GM21576 (cell line): ENCODE measurements around the gene C22orf31.

Experiments
- ATAC-seq: cut with Tn5 transposase; IDR thresholded peaks from one replicate; pipeline ENCODE4 v1.9.1; 2021; ENCODE audit warnings: mild to moderate bottlenecking, moderate library complexity; ENCODE audit not compliant: unreplicated experiment

Gene C22orf31

DNA sequence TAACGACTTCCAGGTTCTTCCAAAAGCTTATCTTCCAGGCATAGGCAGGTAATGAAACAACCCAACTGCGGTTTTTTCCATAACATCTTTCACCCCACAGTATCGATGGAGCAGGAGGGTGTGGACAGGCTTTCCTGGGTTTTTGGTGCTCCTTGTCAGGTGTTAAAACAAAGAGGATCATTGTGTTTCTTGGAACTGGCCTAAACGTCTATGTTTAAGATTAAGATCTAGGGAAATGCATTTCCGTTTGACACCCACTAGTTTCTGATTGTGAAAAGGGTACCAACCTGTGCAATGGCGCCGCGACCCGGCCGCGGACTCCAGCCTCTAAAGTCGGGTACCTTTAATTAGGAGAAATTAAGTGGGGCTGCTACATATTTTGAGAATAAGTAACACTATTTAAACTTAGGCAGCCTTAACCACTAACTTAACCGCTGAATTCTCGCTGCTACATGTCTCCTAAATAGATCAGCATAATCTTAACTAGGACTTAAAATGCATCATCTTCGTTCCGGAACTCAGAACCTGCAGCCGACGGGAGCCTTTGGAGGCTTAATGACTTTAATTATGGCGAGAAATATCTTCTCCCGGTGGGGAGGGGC, 31.5 kb downstream of the C22orf31 start:
- ATAC-seq, result no peak

DNA sequence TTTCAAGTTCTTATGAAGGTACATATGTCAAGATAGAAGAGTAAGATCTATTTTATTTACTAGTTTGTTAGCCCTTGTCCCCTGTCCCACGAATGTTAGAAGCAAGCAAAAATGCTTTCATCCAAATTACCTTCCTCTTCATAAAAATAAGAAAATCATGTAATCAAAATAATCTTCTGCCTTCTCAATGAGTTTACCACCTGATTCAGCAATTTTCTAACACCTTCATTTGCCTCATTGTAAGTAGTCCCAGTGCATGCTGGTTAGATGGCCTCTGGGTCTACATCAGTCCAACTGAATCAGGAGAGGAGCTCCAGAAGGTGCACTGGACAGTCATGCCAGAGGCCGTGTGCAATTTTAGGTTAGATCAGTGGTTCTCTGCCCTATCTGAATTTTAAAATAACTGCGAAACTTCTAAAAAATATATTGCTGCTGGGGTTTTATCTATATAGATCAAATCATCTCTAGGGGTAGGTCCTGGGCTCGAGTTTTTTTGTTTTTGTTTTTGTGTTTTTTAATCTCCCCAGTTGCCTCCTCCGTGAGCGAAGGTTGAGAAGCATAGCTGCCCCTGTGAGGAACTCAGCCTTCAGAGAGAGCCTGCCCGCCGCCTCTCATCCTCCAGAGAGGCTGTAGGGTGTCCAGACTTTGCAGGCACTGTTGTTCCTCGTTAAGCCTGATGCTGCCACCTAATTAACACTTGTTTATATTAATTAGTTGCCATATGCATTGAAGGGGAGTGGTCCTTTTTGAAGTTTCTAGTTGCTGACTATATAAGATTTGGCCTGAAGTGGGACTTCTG, 32.2 kb downstream of the C22orf31 start:
- ATAC-seq, result no peak

DNA sequence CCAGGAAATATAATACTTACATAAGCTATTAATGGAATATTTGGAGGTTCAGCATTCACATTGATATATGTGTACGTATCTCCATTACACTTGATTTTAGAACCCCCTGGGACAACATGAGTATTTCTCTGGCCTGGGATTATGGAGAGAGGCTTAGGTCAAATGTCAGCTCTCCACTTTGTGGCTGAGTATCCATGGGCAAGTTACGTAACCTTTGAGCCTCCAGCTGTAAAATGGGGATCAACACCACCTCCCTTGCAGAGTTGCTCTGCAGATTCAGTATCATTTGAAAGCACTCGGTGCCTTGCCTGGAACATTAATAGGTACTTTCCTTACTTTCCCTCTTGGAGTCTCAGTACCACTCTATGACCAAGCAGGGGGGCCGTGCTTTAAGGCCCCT, 33.2 kb downstream of the C22orf31 start:
- ATAC-seq, result no peak

DNA sequence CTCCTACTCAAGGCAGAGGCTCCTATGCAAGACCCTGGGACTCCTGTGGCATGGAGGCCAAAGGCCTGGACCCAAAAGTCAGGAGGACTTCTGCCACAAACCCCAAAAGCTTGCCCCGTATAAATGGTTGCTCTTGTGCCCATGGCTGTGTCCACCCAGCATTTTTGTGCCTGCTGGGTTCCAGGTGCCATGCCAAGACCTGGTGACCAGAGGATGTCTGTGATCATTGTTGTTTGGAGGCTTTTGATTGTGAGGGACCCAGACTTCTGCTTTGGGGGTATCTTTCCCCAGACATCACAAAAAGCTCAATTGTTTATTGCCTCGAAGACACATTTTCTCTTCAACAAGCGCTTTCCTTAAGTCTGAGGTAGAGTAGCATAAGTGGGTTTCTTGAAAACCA, 35.1 kb downstream of the C22orf31 start:
- no peak for ATAC-seq

DNA sequence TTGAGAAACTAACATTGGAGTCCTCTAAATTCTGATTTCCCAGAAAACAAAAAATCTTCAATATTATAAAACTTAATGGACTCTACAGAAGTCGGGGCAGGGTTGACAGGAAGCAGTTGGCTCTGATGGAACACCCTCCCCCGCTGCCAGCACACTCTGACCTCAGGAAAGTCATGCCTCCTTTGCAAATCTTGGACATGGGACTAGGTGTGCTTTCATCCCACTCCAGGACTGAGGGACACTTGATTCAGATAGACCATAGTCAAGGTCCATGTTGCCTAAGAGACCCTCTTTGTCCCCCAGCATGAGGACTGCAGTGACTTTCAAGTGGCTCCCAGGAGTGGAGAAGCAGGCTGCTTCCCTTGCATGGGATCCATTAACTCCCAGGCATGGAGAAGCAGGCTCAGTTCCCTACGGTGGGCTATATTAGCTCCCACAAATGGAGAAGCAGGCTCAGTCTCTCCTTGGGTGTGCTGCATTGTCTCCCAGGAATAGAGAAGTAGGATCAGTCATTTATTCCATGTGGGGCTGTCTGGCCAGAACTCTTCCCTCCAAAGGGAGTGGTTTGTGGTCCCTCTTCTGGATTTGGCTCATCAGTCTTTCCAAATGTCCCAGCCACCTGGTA, 38.3 kb downstream of the C22orf31 start:
- no peak for ATAC-seq

DNA sequence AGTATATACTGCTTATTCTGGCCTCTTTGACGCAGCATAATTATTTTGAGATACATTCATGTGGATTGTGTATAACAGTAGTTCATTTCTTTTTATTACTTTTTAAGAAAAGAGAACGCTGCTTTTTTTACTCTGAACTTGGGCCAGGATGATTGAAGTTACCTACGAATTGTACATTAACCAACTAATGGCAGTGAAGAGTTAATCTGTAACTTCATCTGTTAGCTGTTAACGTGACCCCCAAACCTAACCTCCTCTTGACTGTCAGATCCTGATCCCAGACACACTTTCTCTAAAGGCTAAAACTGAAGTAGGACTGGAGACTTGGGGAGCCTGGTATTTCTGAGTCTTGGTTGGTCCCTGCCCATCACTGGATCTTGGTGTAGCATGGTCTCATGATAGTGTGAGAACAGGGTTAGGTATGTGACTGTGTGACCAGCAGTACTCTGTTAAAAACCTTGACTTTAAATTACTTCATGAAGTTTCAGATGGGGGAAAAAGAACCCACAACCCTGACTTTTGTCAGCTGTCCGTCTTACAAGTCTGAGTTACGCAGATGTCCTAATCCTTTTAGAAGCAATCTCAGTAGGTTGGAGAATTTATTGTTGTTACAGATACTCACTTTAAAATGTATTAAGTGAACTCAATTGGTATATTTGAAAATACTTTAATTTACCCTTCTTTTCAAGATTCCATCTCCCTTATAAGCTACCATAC, 39.4 kb downstream of the C22orf31 start:
- ATAC-seq, result no peak

DNA sequence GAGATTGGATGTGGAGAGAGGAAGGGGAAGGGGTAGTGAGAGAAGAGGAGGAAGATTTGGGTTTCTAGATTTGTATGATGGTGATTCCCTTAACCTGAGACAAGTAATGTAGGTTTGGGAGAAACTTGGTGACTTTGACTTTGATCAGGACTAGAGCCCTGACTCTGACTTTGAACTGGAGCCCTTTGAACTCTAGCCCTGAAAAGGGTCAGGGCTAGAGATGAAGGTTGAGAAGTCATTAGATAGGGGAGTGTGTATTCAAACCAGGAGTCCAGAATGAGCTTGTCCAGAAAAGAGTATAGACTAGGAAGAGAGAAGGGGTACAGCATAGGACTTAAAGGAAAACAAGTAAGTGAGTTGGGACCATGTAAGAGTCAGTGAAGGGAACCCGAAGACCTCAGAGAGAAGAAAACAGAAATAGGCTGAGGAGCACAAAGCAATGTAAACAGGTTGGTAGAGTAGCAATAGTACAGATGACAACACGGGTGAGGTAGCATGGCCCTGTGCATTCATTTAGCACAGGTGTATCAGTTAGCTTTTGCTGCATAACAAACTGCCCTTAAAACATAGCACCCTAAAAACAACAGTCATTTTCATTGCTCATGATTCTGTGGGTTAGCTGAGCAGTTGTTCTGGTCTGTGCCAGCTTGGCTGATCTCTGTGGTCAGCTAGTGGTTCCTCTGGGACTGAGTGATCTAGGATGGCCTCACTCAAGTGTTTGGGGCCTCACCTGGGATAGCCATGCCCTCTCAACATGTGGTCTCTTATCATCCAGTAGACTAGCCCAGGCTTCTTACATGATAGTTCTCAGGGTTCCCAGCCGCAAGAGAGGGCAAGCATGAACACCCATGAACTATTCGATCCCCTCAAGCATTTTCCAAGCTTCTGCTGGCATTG, 43.1 kb downstream of the C22orf31 start:
- no peak for ATAC-seq

DNA sequence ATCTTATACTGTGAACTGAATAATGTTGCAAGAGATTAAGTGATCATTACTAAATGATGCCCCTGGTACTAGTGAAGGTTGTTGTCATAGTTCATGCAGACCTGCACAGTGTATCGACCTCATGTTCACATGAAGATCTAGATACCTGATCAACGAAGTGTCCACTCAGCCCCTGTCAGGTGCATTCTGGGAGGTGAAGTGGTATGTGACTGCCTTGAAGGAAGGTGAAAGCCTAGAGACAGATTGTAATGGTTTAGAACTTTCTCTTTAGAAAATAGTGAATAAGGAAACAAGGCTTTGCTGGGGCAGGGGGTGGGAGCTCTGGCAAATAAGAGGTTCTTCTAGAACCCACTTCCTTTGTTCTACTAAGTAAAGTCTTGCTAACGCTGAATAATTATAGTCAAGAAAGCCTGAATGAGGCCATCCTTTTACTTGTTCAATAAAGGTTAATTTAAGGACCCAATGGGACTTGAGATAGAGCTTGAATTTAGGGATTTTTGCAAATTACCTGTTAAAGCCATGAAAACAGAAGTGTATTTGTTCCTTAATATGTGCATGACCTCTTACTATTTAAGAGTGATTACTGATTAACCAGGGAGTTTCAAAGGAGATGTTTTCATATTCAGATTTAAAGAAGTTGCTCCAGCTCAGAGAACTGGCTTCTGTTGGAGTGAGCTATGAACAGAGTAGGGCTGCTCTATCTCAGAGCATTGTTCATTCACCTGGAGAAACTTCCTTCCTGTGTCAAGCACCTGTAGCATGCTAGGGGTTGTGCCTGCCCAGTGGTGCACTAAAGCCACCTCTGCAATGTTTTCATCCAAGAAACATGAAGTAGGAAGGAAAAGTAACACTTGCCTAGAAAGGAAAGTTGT, 45.3 kb downstream of the C22orf31 start:
- no peak for ATAC-seq

DNA sequence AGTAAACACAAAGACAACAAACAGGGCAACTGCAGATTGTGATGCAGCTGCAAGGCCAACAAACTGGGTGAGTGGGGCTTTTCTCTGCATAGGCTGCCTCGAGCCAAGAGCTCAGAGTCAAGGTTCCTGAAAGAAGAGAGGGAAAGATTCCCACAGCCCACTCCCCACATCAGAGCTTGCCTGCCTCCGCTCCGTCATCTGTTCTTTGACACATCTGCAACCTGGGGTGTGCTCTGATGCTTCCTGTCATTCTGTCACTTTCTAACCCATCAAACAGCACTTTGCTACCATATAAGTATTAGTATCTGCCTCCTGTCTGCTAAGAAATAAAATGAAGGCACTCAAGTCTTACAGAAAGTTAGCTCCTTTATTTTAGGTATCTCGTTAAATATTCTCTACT, 46.9 kb downstream of the C22orf31 start:
- ATAC-seq, result no peak

DNA sequence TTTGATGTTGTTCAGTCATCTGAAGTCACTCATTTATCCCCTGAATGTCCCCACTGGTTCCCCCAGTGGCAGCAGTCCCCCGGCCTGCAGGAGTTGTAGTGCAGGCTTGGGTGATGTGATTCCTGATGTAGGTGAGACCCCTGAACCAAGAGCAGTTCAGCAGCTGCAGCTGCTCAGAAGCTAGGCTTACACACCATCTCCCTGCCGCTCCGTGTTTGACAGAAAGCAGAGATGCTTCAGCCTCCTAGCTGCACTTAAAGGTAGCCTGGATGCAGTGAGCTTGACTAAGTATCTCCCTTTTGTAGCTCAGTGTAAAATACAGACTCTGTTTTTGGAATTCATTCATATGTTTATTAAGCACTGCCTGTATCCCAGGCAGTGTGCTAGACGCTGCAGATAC, 47.3 kb downstream of the C22orf31 start:
- ATAC-seq, result no peak

DNA sequence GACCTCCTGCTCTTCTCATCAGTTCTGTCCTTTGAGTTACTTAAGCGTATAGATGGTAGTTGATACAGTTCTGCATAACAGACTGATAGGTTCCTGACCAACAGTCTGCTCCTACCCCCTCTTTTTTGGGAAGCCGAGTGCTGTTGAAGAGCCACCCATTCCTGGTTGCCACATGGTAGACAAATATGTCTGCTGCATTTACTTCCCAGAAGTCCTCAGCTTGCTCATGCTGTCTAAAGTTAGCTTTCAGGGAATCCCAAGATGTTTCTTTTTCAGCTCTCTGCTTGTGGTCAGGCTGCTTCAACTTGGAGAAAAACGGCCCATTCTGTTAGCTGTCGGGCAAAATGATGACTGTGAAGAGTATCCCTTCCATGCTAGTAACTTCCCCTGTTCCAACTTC, 48.7 kb downstream of the C22orf31 start:
- ATAC-seq, result no peak

DNA sequence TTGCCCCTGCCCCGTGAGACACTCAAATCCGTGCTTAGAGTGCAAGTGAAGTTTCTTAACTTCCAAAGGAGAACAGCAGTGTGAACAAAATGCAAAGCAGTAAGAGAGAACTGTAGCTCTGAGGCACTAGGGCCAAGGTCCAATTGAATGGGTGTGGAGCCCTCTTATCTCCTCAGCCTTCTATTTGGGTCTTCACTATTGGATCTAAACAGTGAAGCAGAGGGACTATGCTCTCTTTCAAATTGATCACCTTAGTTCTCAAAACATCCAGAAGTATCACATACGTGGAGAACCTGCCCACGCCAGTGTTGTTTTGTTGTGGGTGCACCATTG, 49.6 kb downstream of the C22orf31 start:
- ATAC-seq, result no peak

DNA sequence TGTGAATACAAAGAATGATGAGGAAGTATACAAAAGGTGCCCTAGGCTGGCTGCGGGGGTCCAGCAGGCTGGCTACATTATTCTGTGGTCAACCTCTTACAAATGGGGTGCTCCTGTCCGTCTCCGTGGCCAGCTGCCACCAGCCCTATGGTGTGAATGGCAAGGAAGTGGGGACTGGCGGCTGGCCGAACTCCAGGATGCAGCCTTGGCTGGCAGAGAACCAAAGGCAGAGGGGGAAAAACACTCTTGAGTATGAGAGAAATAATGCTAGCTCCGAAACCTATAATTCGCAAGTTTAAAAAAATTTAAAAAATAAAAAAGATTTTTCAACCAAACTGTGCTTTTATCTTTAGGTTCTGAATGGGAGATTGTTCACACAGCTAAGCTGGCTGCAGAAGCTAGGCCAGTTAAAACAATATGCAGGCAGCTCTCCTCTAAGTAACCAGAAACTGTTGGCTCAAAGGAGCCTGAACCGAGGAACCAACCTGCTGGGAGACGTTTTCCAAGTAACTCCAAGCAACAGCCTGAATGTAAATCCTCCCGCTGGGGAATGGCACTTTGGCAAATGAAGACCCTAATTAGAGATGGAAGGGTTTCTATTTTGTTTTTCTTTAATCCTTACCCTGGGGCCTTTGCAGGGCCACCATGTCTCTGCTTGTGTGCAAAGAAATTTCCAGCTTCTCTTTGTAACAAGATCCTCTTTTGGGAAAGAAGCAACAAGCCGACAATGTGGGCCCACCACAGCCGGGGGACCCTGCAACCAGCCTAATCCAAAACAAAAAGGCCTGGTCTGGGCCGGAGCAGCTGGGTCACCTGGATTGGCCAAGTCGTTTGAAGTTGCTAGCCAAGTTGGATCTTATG, 50.2 kb downstream of the C22orf31 start:
- ATAC-seq, result no peak

DNA sequence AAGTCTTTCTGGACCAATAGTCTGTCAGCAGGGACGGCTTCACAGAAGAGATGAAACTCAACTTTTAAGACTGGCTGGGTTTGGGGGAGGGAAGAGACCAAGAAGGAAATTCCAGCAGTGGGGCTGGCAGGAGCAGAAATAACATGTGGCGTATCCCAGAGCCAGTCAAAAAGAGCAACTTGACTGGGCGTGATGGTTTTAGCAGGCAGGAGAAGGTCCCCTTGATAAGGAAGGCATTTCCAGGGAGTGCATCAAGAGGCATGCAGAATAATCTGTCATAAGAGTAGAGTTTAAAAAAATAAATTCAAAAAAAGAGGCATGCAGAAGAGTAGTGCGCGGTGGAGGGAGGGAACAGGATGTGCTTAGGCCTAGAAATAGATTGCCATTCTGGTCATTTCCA, 52.5 kb downstream of the C22orf31 start:
- no peak for ATAC-seq
